SK-N-SH (cell line): ENCODE measurements around the gene BTBD16. TPM values are rescaled to one million over a fixed set of nuclear protein-coding genes. Genes with fewer than 3 reads are reported as not detected.

Experiments
- CTCF ChIA-PET: fragments of 300-600, 350-600 bp; formaldehyde crosslinking; extraction: SDS; loops from one replicate; lab custom pipeline; 2021; lab: Yijun Ruan, JAX
- POLR2A ChIA-PET: fragments of 350-600 bp; sonication (Branson Sonifier 250); formaldehyde crosslinking; extraction: SDS; loops from one replicate; lab custom pipeline; 2020; ENCODE audit warnings: antibody characterized with exemption, inconsistent platforms; lab: Yijun Ruan, JAX
- DNase-seq: peaks from one replicate; pipeline ENCODE4 v3.0.0; 2012
- H2AFZ ChIP-seq: fragments of 200-600 bp; sonication (generic); 2 replicates; pipeline ENCODE4 v1.8.1; 2016; ENCODE audit warnings: antibody characterized with exemption, mild to moderate bottlenecking, low read depth
- H3F3A ChIP-seq: fragments of 200-600 bp; sonication (generic); replicated peaks from 2 replicates; pipeline ENCODE3; 2016; ENCODE audit warnings: antibody characterized with exemption, mild to moderate bottlenecking; ENCODE audit not compliant: insufficient read depth
- H3K27ac ChIP-seq, 2 experiments: fragments of 200-500 bp in 1 of 2; fragments of 200-600 bp in 1 of 2; sonication (Bioruptor generic) in 1 of 2; sonication (generic), shearing (Covaris generic) in 1 of 2; 2 replicates each; pipeline versions ENCODE4 v1.5.1 to v1.6.1; 2014 to 2016; ENCODE audit warnings: low read depth in 2 of 2, inconsistent platforms in 1 of 2, low read length in 1 of 2, mild to moderate bottlenecking in 1 of 2, mixed read lengths in 1 of 2
- H3K27me3 ChIP-seq: fragments of 200-600 bp; sonication (generic), shearing (Covaris generic); 2 replicates; pipeline ENCODE4 v1.6.1; 2016; ENCODE audit warnings: mixed run types; ENCODE audit not compliant: insufficient read depth
- H3K36me3 ChIP-seq, 2 experiments: fragments of 200-500 bp in 1 of 2; fragments of 200-600 bp in 1 of 2; sonication (Bioruptor generic) in 1 of 2; sonication (generic) in 1 of 2; replicated peaks in 1 of 2; 2 replicates each; pipeline versions ENCODE3 to v1.5.1; 2014 to 2016; ENCODE audit warnings: low read length in 1 of 2, mild to moderate bottlenecking in 1 of 2; ENCODE audit not compliant: insufficient read depth in 2 of 2, control insufficient read depth in 1 of 2
- H3K4me1 ChIP-seq, 2 experiments: fragments of 200-500 bp in 1 of 2; fragments of 200-600 bp in 1 of 2; sonication (Bioruptor generic) in 1 of 2; sonication (generic), shearing (Covaris generic) in 1 of 2; 2 replicates each; pipeline versions ENCODE4 v1.5.1 to v1.6.1; 2014 to 2016; ENCODE audit warnings: low read depth in 1 of 2, low read length in 1 of 2, mixed run types in 1 of 2; ENCODE audit not compliant: insufficient read depth in 2 of 2, control insufficient read depth in 1 of 2
- H3K4me2 ChIP-seq: fragments of 200-600 bp; sonication (generic), shearing (Covaris generic); 2 replicates; pipeline ENCODE4 v1.6.1; 2017; ENCODE audit warnings: mixed run types
- H3K4me3 ChIP-seq, 2 experiments: fragments of 200-500 bp in 1 of 2; fragments of 200-600 bp in 1 of 2; sonication (Bioruptor generic) in 1 of 2; sonication (generic), shearing (Covaris generic) in 1 of 2; 2 replicates each; pipeline versions ENCODE4 v1.5.1 to v1.8.1; 2014 to 2016; ENCODE audit warnings: low read depth in 2 of 2, inconsistent platforms in 1 of 2, low read length in 1 of 2, mild to moderate bottlenecking in 1 of 2, mixed read lengths in 1 of 2, moderate library complexity in 1 of 2
- H3K79me2 ChIP-seq: fragments of 200-600 bp; sonication (generic); 2 replicates; pipeline ENCODE4 v1.8.1; 2017; ENCODE audit warnings: mild to moderate bottlenecking; ENCODE audit not compliant: insufficient read depth
- H3K9ac ChIP-seq: fragments of 200-600 bp; sonication (generic); 2 replicates; pipeline ENCODE4 v1.6.1; 2017; ENCODE audit warnings: mixed run types
- H3K9me2 ChIP-seq: fragments of 200-600 bp; sonication (generic); 2 replicates; pipeline ENCODE4 v1.6.1; 2017; ENCODE audit warnings: mixed run types
- H3K9me3 ChIP-seq: fragments of 200-600 bp; sonication (generic); 2 replicates; pipeline ENCODE4 v1.6.1; 2017; ENCODE audit warnings: mixed run types, mild to moderate bottlenecking, moderate library complexity
- H4K20me1 ChIP-seq: fragments of 200-600 bp; sonication (generic); 2 replicates; pipeline ENCODE4 v1.6.1; 2017; ENCODE audit warnings: mild to moderate bottlenecking, mixed run types; ENCODE audit not compliant: insufficient read depth
- CHD2 ChIP-seq: fragments of 150-350 bp; IDR thresholded peaks from 2 replicates; pipeline ENCODE4 v1.6.1; 2018; ENCODE audit warnings: low read length; ENCODE audit not compliant: partially characterized antibody
- CTCF ChIP-seq: fragments of 200-600 bp; sonication (generic); IDR thresholded peaks from 2 replicates; pipeline ENCODE4 v1.6.1; 2017; ENCODE audit warnings: antibody characterized with exemption, mild to moderate bottlenecking, moderate library complexity
- ELF1 ChIP-seq: IDR thresholded peaks from 2 replicates; pipeline ENCODE4 v1.4.0; 2012
- EP300 ChIP-seq, 2 experiments: IDR thresholded peaks; 2 replicates each; pipeline versions ENCODE4 v1.4.0 to v1.6.1; 2012; ENCODE audit warnings: borderline replicate concordance in 1 of 2, low read depth in 1 of 2, low read length in 1 of 2
- EZH2phosphoT487 ChIP-seq: fragments of 200-600 bp; sonication (generic); IDR thresholded peaks from 2 replicates; pipeline ENCODE4 v1.6.1; 2017; ENCODE audit warnings: low read depth, mixed run types, mild to moderate bottlenecking, antibody characterized with exemption, moderate library complexity, borderline replicate concordance
- FOSL2 ChIP-seq: IDR thresholded peaks from 2 replicates; pipeline ENCODE4 v1.4.0; 2012; ENCODE audit warnings: low read depth, mild to moderate bottlenecking, moderate library complexity, borderline replicate concordance
- FOXJ3 ChIP-seq: sonication (generic); formaldehyde crosslinking; IDR thresholded peaks from 2 replicates; pipeline ENCODE4 v1.5.1; 2020; ENCODE audit warnings: mild to moderate bottlenecking, missing genetic modification reagents
- FOXM1 ChIP-seq: IDR thresholded peaks from 2 replicates; pipeline ENCODE4 v1.4.0; 2012; ENCODE audit warnings: low read depth, mild to moderate bottlenecking
- GABPA ChIP-seq: IDR thresholded peaks from 2 replicates; pipeline ENCODE4 v1.4.0; 2012; ENCODE audit warnings: low read depth, mild to moderate bottlenecking
- JUND ChIP-seq: IDR thresholded peaks from 2 replicates; pipeline ENCODE4 v1.4.0; 2012
- MXI1 ChIP-seq: IDR thresholded peaks from 2 replicates; pipeline ENCODE4 v1.6.1; 2012; ENCODE audit warnings: mild to moderate bottlenecking, low read depth, low read length, improper control_type of control experiment
- NFIC ChIP-seq: IDR thresholded peaks from 2 replicates; pipeline ENCODE4 v1.4.0; 2012; ENCODE audit warnings: borderline replicate concordance
- NRF1 ChIP-seq: IDR thresholded peaks from 2 replicates; pipeline ENCODE4 v1.6.1; 2012; ENCODE audit warnings: low read depth, mild to moderate bottlenecking, low read length
- PBX3 ChIP-seq: IDR thresholded peaks from 2 replicates; pipeline ENCODE4; 2012
- RAD21 ChIP-seq: IDR thresholded peaks from 2 replicates; pipeline ENCODE4 v1.6.1; 2012; ENCODE audit warnings: mild to moderate bottlenecking, low read length
- RXRA ChIP-seq: IDR thresholded peaks from 2 replicates; pipeline ENCODE4 v1.4.0; 2012; ENCODE audit warnings: low read depth, mild to moderate bottlenecking, borderline replicate concordance
- SMC3 ChIP-seq: IDR thresholded peaks from 2 replicates; pipeline ENCODE4 v1.6.1; 2012; ENCODE audit warnings: low read depth, low read length, improper control_type of control experiment
- TAF1 ChIP-seq: IDR thresholded peaks from 2 replicates; pipeline ENCODE4 v1.6.1; 2012; ENCODE audit warnings: low read depth, mild to moderate bottlenecking, low read length, moderate library complexity, borderline replicate concordance
- TCF12 ChIP-seq: IDR thresholded peaks from 2 replicates; pipeline ENCODE4 v1.4.0; 2012
- TEAD4 ChIP-seq: IDR thresholded peaks from 2 replicates; pipeline ENCODE4 v1.4.0; 2012; ENCODE audit warnings: mild to moderate bottlenecking, borderline replicate concordance; ENCODE audit not compliant: insufficient read depth
- USF1 ChIP-seq: IDR thresholded peaks from 2 replicates; pipeline ENCODE4 v1.4.0; 2012; ENCODE audit warnings: low read depth, borderline replicate concordance
- ZBTB33 ChIP-seq: IDR thresholded peaks from 2 replicates; pipeline ENCODE4 v1.4.0; 2012; ENCODE audit warnings: low read depth, borderline replicate concordance
- WGBS: methylation state at CpG from one replicate; pipeline ENCODE4 v1.1.6; 2017; ENCODE audit warnings: low lambda C conversion rate; 5-methylcytosine and 5-hydroxymethylcytosine counted together
- polyA plus RNA-seq, 3 experiments: library from polyadenylated mRNA; depleted of rRNA; stranded (reverse); fragments of >200 nt; gene quantifications; 2 replicates each; pipeline ENCODE4 v1.2.3, GENCODE V29; 2012

BTBD16 gene
- polyA plus RNA-seq, 1 of the 3 experiments (the other 2 are of a cell fraction) = not detected

DNA sequence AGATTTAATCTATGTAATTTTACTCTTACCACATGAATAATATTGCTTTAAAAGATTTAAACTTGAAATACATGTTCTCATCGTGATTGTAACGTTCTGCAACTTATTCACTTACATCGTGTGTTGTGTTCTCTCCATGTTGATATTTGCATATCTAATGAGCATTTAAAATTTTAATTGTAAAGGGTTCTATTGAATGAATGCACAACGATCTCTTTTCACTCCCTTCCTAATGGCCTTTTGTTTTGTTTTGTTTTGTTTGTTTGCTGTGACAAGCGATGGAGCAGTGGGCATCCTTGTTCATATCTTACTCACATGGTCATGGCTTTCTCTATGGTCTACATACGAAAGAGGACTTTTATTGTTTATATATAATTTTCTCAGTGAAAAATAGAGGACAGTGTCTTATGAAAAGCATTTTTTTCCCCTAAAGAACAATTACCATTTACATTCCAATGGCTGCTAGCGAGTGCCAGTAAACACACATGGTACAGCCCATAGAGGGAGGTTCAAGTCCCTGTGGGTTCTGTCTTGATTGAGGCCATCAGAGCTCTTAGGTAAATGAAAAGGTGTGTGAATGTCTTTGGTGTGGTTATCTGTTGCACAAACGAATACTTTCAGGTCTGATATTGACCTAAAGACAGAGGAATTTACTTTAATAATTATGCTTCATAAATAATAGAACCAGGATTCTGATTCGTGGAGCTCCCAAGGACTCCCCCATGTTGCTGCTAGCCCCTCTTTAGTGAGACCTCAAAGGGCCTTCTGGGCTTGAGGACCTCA is 32.4 kb downstream of the BTBD16 start:
- no peak for DNase-seq
- Histone ChIP-seq H3K79me2 (no peaks in the 10 kb centered on the region), H3K27me3 (no peaks in the 10 kb centered on the region), H3K4me1 (peaks cover 0 to 4% of the 10 kb centered on the region in 2 experiments; a peak in 2 of 4 replicates), H2AFZ (no peak overlapping the region), H3F3A (peaks cover 3% of the 10 kb centered on the region), H4K20me1 (no peaks in the 10 kb centered on the region), H3K9me2 (no peaks in the 10 kb centered on the region), H3K27ac (no peak overlapping the region), H3K4me3 (no peak overlapping the region), H3K9me3 (no peaks in the 10 kb centered on the region), H3K9ac (no peak overlapping the region), H3K36me3 (no peaks in the 10 kb centered on the region), H3K4me2 (no peak overlapping the region)
- TF ChIP-seq TCF12 = no peak
- no peak for TF ChIP-seq NFIC
- TF ChIP-seq RAD21 = no peak
- TF ChIP-seq MXI1 = no peak
- no peak for TF ChIP-seq CHD2
- no peak for TF ChIP-seq EZH2phosphoT487
- no peak for TF ChIP-seq USF1
- TF ChIP-seq TEAD4 = no peak
- TF ChIP-seq RXRA = no peak
- TF ChIP-seq SMC3 = no peak
- no peak for TF ChIP-seq ELF1
- no peak for TF ChIP-seq TAF1
- no peak for TF ChIP-seq GABPA
- no peak for TF ChIP-seq FOXJ3 (CRISPR knock-in tag)
- TF ChIP-seq FOXM1 = no peak
- no peak for TF ChIP-seq FOSL2
- no peak for TF ChIP-seq NRF1
- 67% methylated on average over 9 of the region's 9 CpGs for WGBS
- ChIA-PET CTCF (interaction anchor here (3.0 kb wide), 1 partner anchor 132 kb away, joined by 22 read pairs; no protein-coding TSS in a partner anchor), POLR2A (no interaction called here)

DNA sequence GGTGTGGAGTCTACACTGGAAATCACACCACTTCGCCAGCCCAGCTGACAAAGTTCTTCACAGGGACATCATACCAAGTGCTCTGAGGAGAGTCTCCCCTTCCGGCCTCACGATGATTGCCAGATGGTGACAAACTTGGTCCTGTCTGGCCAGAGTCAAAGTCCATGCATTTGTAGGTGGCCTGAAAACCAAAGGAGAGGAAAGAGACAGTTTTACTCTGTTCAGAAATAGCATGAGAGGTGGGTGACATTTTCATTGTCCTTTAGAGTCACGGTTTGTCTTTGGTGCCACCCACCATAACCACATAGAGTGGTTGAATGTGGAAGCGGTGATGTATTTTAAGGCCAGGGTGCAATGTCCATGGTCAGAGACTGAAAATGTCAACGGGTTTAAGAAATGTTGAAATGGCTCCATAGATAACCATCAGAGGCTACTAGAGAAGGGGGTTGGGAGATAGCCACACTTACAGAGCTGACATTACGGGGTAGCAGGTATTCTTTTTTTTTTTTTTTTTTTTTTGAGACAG is 33.0 kb downstream of the BTBD16 start:
- no peak for TF ChIP-seq JUND
- no peak for TF ChIP-seq CTCF
- TF ChIP-seq ZBTB33 = no peak
- TF ChIP-seq NFIC = no peak
- no peak for TF ChIP-seq PBX3
- no peak for TF ChIP-seq TEAD4
- TF ChIP-seq EZH2phosphoT487 = no peak
- no peak for TF ChIP-seq CHD2
- TF ChIP-seq EP300 (IDR thresholded peaks at IDR 0.05; ENCODE audit: borderline replicate concordance in 1 of 2, low read depth in 1 of 2, low read length in 1 of 2) = no peak
- TF ChIP-seq FOSL2 = no peak
- no peak for TF ChIP-seq TCF12
- Histone ChIP-seq H3K4me1 (peaks cover 0 to 9% of the 10 kb centered on the region in 2 experiments; a peak in 2 of 4 replicates), H3K9me2 (no peaks in the 10 kb centered on the region), H3K27me3 (no peaks in the 10 kb centered on the region), H3F3A (peaks cover 10% of the 10 kb centered on the region), H3K9ac (no peak overlapping the region), H3K79me2 (no peaks in the 10 kb centered on the region), H3K27ac (no peak overlapping the region), H3K36me3 (no peaks in the 10 kb centered on the region), H3K4me3 (no peak overlapping the region), H2AFZ (no peak overlapping the region), H3K9me3 (no peaks in the 10 kb centered on the region), H3K4me2 (no peak overlapping the region), H4K20me1 (no peaks in the 10 kb centered on the region)
- DNase-seq = no peak
- CTCF ChIA-PET = interaction anchor here (1.0 to 1.1 kb wide), 2 partner anchors 36 to 131 kb away, joined by 4 to 5 read pairs; no protein-coding TSS in a partner anchor
- POLR2A ChIA-PET = no interaction called here
- WGBS = 86% methylated on average over 7 of the region's 7 CpGs
